Activated naive CD8-positive, alpha-beta T cell treated with anti-CD3 and anti-CD28 coated beads for 36 hours (primary cell): ENCODE measurements around the gene PTBP2. TPM values are rescaled to one million over a fixed set of nuclear protein-coding genes. Genes with fewer than 3 reads are reported as not detected.

Experiments used
- DNase-seq: peaks from one replicate; pipeline ENCODE4 v3.0.0; 2021
- H3K27ac Mint-ChIP-seq: one replicate; pipeline ENCODE4 v1.8.0; 2022; ENCODE audit warnings: mild to moderate bottlenecking, moderate library complexity, mixed read lengths
- H3K27me3 Mint-ChIP-seq: one replicate; pipeline ENCODE4 v1.8.0; 2022; ENCODE audit warnings: mild to moderate bottlenecking, mixed read lengths
- H3K36me3 Mint-ChIP-seq: one replicate; pipeline ENCODE4 v1.8.0; 2021; ENCODE audit warnings: mild to moderate bottlenecking, mixed read lengths
- H3K4me1 Mint-ChIP-seq: one replicate; pipeline ENCODE4 v1.8.0; 2021; ENCODE audit warnings: mixed read lengths
- H3K4me3 Mint-ChIP-seq: one replicate; pipeline ENCODE4 v1.8.0; 2022; ENCODE audit warnings: mild to moderate bottlenecking, moderate library complexity, mixed read lengths
- H3K9me3 Mint-ChIP-seq: one replicate; pipeline ENCODE4 v1.8.0; 2022; ENCODE audit warnings: mixed read lengths
- total RNA-seq, 2 experiments: library from RNA; stranded (reverse); gene quantifications; one replicate each; pipeline ENCODE4 v1.2.3, GENCODE V29; 2021

Gene PTBP2
- total RNA-seq, 2 experiments from 2014 or later = 10.9 to 12.0 TPM

DNA sequence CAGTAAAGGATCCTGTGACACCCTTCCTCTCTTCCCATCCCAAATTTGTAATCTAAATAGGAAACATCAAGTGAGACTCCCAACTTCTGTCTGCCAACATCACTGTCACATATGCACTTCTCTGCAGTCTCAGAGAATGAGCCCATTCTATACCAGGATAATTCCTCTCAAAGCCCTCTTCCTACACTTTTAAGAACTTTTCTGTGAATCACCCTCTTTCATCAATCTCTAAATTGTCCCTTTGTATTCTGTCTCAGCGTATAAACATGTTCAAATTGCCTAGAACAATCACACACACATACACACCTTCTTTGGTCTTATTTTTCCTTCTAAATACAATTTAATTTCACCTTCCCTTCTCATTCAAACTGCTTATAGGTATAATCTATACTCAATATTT, 111.8 kb downstream of the PTBP2 start:
- Mint-ChIP-seq H3K27ac (no peak overlapping the region), H3K36me3 (peaks cover 2% of the 10 kb centered on the region), H3K4me3 (no peak overlapping the region), H3K27me3 (no peaks in the 10 kb centered on the region), H3K4me1 (no peaks in the 10 kb centered on the region), H3K9me3 (no peaks in the 10 kb centered on the region)
- no peak for DNase-seq

DNA sequence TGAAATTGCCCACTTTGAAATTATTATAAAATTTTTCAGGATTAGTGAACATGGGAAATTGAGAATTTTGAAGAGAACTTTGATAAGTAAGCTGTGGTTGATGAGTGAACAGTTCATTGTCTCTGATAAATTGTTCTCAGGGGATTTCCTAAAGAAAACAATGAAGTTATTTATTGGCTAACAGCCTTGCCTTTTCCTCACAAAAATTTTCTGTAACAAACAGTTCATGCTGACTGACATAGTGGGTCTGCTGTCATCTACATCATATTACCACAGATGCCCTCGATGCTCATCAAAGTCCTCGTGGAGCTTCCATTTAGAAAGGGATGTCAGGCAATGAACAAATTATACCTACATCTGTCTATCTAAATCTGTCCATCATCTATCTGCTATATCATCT, 113.4 kb downstream of the PTBP2 start:
- no peak for DNase-seq
- H3K4me1 Mint-ChIP-seq = no peaks in the 10 kb centered on the region
- H3K4me3 Mint-ChIP-seq = no peak overlapping the region
- H3K27me3 Mint-ChIP-seq = no peaks in the 10 kb centered on the region
- H3K36me3 Mint-ChIP-seq = peaks cover 2% of the 10 kb centered on the region
- H3K27ac Mint-ChIP-seq = no peak overlapping the region
- H3K9me3 Mint-ChIP-seq = no peaks in the 10 kb centered on the region

DNA sequence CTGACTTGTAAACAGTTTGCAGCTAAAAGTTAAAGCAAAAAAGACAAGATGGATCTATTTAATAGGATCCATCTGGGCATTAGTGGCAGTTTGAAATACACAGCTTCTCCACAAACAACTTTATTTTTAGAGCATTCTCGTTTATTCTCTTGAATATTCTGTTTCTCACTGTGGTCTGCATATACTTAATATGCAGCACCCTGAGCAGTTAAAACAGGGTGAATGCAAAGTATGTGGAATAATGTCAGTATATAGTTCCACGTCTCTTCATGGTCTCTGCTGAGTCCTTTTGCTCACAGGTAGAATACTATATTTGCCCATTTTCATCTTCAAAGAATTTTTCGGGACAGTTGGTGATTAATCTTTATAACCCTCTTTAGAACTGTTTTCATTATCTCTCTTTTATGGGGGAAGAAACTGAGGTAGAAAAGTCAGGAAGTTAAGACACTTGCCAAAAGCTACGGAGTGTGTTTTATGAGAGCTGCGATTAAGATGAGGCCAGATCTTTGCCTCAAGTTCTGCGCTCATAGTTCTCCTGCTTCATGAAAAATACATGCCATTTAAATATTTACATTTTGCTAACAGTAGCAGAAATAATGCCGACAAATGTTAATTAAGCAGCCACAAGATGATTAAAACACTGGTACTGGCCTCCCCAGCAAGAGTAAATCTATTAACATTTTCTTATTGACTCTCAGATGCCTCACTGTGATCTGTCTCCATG, 115.6 kb downstream of the PTBP2 start:
- H3K9me3 Mint-ChIP-seq = no peaks in the 10 kb centered on the region
- H3K4me1 Mint-ChIP-seq = no peaks in the 10 kb centered on the region
- DNase-seq = no peak
- no peak overlapping the region for H3K4me3 Mint-ChIP-seq
- no peaks in the 10 kb centered on the region for H3K27me3 Mint-ChIP-seq
- peaks cover 2% of the 10 kb centered on the region for H3K36me3 Mint-ChIP-seq
- H3K27ac Mint-ChIP-seq = no peak overlapping the region

DNA sequence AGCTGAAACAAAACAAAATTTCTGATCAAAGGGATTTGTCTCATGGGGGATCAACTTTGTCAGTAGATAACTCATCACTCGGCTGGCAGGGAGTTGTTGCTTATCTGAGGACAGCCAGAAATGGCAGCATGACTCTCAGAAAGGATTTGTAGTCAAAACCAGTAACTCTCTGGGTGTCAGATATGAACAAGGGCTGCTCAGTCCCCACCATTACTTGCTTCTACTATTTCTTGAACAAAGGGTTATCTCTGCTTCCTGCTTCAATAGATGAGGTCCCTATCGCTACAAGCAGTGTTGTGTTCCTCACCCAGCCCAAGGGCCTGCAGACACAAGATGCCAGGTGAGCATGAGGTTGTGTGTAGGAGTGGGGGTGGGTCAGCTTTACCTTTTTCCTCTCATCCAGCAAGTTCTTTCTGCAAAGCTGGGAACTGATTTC, 116.2 kb downstream of the PTBP2 start:
- Mint-ChIP-seq H3K4me3 (no peak overlapping the region), H3K4me1 (no peaks in the 10 kb centered on the region), H3K9me3 (no peaks in the 10 kb centered on the region), H3K36me3 (peaks cover 2% of the 10 kb centered on the region), H3K27me3 (no peaks in the 10 kb centered on the region), H3K27ac (no peak overlapping the region)
- DNase-seq = no peak

DNA sequence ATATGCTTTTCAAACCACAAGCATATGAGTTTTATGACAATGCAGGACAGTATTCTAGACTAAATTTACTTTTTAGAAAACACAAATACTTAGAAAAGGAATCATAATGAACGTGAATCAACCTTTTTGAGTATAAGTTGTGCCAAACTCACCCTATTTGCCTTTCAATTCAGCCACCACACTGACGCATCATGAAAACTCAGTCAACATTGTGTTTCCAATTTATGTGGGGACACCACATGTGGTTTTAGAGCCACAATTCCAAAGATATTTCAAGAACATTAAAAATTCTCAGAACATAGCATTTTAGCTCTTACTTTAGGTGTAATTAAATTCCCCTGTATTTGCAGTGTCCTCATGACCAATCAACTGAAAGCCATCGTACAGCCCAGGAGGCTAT, 118.8 kb downstream of the PTBP2 start:
- H3K9me3 Mint-ChIP-seq = no peaks in the 10 kb centered on the region
- H3K36me3 Mint-ChIP-seq = no peaks in the 10 kb centered on the region
- no peak for DNase-seq
- H3K27ac Mint-ChIP-seq = no peak overlapping the region
- H3K4me3 Mint-ChIP-seq = no peak overlapping the region
- H3K27me3 Mint-ChIP-seq = peaks cover 4% of the 10 kb centered on the region
- no peaks in the 10 kb centered on the region for H3K4me1 Mint-ChIP-seq

DNA sequence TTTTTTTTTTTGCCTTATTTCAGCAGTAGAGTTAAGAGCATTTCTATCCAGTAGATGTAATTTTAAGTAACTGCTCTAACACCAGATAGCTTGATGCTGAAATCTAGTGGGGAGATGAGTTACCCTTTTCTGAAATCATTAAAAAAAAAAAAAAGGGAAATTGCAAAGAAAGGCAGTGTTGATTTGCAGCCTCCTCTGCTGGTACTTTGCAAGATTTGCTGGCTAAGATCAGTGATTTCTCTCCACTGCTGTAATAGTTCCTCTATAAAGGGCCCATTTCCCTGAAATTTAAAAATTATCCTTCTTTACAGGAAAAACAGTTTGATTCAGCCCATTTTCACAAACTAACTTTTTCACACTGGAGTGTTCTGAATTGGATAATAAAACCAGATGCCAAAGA, 120.6 kb downstream of the PTBP2 start:
- Mint-ChIP-seq H3K9me3 (no peaks in the 10 kb centered on the region), H3K36me3 (no peaks in the 10 kb centered on the region), H3K4me1 (no peaks in the 10 kb centered on the region), H3K27ac (no peak overlapping the region), H3K4me3 (no peak overlapping the region), H3K27me3 (peaks cover 4% of the 10 kb centered on the region)
- no peak for DNase-seq

DNA sequence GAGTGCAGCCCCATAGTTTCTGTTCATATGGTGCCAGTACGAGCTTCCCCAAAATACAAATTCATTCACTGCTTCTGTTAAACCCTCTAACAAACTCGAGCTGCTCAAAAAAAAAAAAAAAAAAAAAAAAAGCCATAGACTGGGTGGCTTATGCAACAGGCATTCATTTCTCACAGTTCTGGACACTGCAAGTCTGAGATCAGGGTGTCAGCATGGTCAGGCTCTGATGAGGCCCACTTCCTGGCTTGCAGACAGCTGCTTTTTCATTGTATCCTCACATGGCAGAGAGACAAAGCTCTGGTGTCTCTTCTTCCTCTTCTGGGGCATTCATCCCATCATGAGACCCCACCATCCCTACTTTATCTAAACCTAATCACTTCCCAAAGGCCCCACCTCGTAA, 121.6 kb downstream of the PTBP2 start:
- peaks cover 4% of the 10 kb centered on the region for H3K27me3 Mint-ChIP-seq
- DNase-seq = no peak
- H3K4me3 Mint-ChIP-seq = no peak overlapping the region
- no peaks in the 10 kb centered on the region for H3K4me1 Mint-ChIP-seq
- H3K27ac Mint-ChIP-seq = no peak overlapping the region
- no peaks in the 10 kb centered on the region for H3K9me3 Mint-ChIP-seq
- H3K36me3 Mint-ChIP-seq = no peaks in the 10 kb centered on the region

DNA sequence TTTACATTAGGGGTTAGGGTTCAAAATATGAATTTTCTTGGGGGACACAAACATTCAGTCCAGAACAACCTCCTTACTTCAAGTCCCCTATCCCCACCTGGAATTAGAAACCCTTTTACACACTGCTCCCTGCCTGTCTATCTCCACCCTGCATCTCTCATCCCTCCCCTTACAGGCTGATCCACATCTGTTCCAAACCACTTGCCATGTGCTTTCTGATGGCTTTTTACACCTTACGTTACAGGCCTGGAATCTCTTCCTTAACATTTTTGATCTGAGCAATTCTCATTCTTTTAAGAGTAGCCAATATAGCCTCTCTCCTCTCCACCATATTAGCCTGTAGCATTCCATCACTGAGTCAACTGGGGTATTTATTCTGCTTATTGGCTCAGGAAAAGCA, 122.0 kb downstream of the PTBP2 start:
- no peaks in the 10 kb centered on the region for H3K4me1 Mint-ChIP-seq
- no peak overlapping the region for H3K27ac Mint-ChIP-seq
- DNase-seq = no peak
- no peaks in the 10 kb centered on the region for H3K9me3 Mint-ChIP-seq
- no peaks in the 10 kb centered on the region for H3K36me3 Mint-ChIP-seq
- no peak overlapping the region for H3K4me3 Mint-ChIP-seq
- peaks cover 4% of the 10 kb centered on the region for H3K27me3 Mint-ChIP-seq

DNA sequence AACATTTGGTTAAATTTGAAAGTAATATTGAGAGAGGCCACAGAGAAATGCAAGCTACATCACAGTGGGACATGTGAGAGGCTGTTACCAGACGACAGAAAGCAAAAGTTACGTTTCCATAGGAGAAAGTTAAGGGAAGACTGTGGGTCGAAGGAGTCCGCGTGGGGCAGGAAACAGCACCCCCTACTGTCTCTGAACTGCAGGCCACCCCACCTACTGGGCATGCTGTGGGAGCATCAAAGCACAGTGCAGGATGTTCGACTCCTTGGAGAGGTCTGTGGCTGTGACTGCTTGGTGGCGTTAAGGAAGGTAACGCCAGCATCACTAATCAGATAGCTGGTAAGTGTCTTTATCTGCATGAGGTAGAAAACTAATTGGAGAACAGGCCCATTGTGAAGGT, 123.9 kb downstream of the PTBP2 start:
- H3K27me3 Mint-ChIP-seq = peaks cover 4% of the 10 kb centered on the region
- no peaks in the 10 kb centered on the region for H3K9me3 Mint-ChIP-seq
- no peaks in the 10 kb centered on the region for H3K4me1 Mint-ChIP-seq
- no peak overlapping the region for H3K4me3 Mint-ChIP-seq
- DNase-seq = peak; percentile 26
- H3K36me3 Mint-ChIP-seq = no peaks in the 10 kb centered on the region
- H3K27ac Mint-ChIP-seq = no peak overlapping the region

DNA sequence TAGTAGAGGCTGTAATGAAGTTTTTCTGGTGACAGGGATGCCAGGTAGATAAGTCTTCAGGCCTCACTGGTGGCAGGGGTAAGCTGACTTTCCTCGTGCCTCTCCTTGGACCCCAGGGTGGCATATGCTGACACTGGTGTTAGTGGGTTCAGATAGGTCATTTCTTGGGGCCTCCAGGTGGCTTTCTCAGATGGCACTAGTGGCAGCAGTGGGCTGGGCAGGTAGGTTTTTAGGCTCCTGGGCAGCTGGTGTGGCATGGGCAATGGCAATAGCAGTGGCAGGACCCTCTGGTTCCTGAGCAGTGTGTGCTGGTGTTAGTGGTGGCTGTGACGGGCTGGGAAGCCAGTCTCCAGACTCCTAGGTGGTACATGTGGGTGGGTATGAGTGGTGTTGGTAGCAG, 140.3 kb downstream of the PTBP2 start:
- Mint-ChIP-seq H3K27ac (no peak overlapping the region), H3K27me3 (peaks cover 4% of the 10 kb centered on the region), H3K4me1 (no peaks in the 10 kb centered on the region), H3K4me3 (no peak overlapping the region), H3K9me3 (peaks cover 2% of the 10 kb centered on the region), H3K36me3 (peaks cover 3% of the 10 kb centered on the region)
- no peak for DNase-seq

DNA sequence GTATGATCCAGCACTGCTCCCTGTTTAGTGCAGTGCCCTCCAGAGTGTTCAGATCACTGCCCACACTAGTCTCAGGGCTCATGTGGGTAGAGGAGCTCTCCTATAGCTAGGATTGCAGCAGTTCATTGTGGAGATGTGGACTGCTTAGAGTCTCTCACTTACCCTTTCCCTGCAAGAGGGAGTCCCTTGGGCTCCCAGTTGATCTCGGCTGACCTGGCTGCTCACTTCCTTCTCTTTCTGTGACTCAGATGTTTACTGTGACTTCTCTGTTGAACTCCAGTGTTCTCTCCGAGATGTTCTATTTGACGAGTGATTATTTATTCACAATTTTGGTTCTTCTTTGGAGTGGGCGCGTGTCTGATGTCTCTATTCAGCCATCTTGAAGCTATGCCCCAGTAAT, 141.9 kb downstream of the PTBP2 start:
- Mint-ChIP-seq H3K36me3 (peaks cover 3% of the 10 kb centered on the region), H3K9me3 (no peaks in the 10 kb centered on the region), H3K27me3 (no peaks in the 10 kb centered on the region), H3K4me3 (no peak overlapping the region), H3K27ac (no peak overlapping the region), H3K4me1 (no peaks in the 10 kb centered on the region)
- DNase-seq = no peak
